HG03175 (cell line): ENCODE measurements around the gene C2orf80.
"Not testable (repeated sequence)": the region's sequence is repeated elsewhere in the genome, so short reads cannot be mapped to it uniquely, and the experiment has no call there.

Experiments
- ATAC-seq: cut with Tn5 transposase; IDR thresholded peaks from one replicate; pipeline ENCODE4 v1.9.1; 2021; ENCODE audit warnings: mild to moderate bottlenecking, moderate library complexity; ENCODE audit not compliant: unreplicated experiment

The C2orf80 gene

GRCh38 chr2:208179028-208179609, 10.7 kb downstream of the C2orf80 start:
- no peak for ATAC-seq

- ATAC-seq, result no peak
These were observed 14.0 kb downstream of the C2orf80 start for GRCh38 chr2:208175840-208176153.

DNA sequence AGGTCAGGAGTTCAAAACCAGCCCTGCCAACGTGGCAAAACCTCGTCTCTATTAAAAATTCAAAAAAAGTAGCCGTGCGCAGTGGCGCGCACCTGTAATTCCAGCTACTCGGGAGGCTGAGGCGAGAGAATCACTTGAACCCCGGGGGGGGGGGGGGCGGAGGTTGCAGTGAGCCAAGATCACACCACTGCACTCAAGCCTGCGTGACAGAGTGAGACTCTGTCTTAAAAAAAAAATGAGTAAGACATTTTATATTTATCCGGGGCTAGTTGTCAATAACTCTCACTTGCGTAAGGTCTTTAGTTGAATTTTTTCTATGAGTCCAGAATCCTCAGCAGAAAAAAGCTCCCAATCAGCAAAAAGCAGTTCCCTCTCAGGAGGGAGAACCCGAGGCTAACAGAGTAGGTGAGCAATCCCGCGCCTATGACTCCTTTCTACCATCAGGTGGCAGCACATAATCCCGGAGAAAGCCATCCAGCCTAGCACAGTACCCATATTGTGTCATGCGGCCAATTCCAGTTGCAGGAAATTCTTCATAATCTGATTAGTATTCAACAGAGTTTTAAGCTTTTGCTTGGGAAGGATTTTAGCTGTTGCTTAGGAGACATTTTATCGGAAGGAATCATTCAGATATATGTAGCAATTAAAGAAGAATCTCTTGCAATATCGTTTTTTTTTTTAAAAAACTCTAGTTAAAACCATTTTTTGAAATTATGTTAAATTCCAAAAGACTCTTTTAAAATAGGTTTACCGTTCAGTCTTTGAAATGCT, 14.6 kb downstream of the C2orf80 start:
- peak; percentile 98 for ATAC-seq

- ATAC-seq, result no peak
These were observed 15.7 kb downstream of the C2orf80 start for GRCh38 chr2:208174144-208174543.

DNA sequence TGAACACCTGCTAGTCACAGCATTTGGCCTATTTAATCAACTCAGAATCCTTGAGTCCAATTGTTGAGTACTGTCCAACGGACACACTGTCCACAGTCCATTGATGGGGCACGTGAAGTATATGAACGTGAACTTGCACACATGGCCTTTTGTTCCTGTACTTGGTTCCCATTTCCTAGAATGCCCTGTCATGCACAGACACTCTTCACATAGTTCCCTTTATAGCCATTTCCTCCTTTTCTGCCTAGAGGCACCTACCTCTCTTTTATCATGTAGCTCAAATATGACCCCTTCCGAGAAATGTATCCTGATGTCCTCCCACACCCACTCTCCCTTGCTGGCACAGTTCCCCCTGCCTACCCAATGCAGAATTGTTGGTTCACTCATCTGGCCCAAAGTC, 17.7 kb downstream of the C2orf80 start:
- ATAC-seq, result no peak

GRCh38 chr2:208164951-208165755, 24.7 kb downstream of the C2orf80 start:
- no peak for ATAC-seq

- no peak for ATAC-seq
These were observed 26.3 kb downstream of the C2orf80 start, which contains the start of gene CRYGA for GRCh38 chr2:208163489-208163888. TSS of gene CRYGA (minus strand) at chr2:208163589. CDS start at chr2:208163556, 33 bp downstream.

- no peak for ATAC-seq
These were observed 33.4 kb downstream of the C2orf80 start for GRCh38 chr2:208156439-208156838.

GRCh38 chr2:208153156-208153555, 36.7 kb downstream of the C2orf80 start:
- ATAC-seq, result no peak

- no peak for ATAC-seq
These were observed 38.9 kb downstream of the C2orf80 start for GRCh38 chr2:208150956-208151355.

GRCh38 chr2:208150094-208150493, 39.7 kb downstream of the C2orf80 start:
- ATAC-seq, result no peak

- ATAC-seq, result no peak
These were observed 41.0 kb downstream of the C2orf80 start for GRCh38 chr2:208148803-208149202.

DNA sequence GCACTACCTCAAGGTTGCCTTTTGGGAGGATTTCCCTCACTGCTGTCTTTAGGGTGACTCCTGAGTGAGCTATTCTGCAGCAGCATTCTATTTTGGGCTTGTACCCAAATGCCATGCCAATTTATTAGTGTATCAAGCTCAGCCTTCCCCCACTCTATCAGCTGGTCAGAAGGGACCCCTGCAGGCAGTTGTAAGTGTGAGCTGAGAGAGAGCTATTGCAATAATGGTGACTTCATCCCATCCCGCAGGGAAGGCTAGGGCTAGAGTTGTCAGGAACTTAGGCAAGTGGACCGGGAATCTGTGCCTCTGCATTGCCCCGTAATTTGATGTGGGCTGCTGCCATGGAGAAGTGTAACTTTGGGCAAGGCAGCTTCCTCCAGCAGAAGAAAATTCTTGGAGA, 42.1 kb downstream of the C2orf80 start:
- no peak for ATAC-seq

- ATAC-seq, result no peak
These were observed 42.8 kb downstream of the C2orf80 start for GRCh38 chr2:208147008-208147407.

DNA sequence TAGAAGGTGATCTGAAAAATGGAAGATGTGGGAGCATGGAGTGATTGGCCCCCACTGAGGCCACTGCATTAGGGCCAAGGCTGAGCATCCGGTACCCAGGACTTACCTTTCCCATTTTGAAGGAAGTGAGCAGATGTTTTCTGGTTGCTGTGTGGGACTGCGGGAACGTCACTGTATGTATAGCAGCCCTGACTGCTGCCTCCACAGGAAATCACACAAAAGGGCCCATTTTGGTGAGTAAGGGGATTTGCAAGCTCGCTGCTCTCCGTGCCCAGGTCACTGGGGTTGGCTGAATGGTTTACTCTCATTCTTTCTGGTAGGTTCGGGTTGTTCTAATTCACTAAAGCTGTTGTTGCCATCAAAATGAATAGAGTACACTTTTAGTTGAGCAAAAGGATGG, 43.8 kb downstream of the C2orf80 start, which contains the start of gene CRYGB:
CRYGB (minus strand) TSS at position 153 of the 400 bp plus-strand sequence; CDS start at position 115, 38 bp downstream.
- ATAC-seq, result no peak

DNA sequence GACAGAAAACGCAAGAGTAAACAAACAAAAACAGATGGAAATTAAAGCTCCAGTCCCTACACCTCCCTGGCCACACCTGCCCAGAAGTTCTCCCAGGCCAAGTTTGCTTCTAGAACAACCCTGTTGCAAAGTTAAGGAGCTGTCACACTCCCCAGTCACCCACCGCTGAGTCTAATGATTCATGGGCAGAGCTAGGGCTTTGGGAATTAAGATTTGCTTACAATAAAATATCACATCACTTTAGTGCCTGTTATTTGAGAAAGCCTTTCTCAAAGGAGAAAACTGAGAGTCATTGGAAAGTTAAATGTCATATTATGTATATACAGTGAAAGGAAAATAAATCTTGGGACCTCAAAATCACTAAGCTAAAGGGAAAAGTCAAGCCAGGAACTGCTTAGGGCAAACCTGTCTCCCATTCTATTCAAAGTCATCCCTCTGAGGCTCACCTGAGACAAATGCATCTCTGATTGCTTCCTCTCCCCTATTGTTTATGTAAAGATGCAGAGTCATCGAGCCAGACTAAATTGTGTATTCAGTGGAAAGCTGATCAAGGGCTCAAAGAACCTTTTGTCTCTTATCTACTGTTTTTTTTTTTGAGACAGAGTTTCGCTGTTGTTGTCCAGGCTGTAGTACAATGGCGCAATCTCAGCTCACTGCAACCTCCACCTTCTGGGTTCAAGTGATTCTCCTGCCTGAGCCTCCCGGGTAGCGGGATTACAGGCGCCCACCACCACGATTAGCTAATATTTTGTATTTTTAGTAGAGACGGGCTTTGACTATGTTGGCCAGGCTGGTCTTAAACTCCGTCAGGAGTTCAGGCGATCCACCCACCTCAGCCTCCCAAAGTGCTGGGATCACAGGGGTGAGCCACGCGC, 46.7 kb downstream of the C2orf80 start:
- no peak for ATAC-seq

DNA sequence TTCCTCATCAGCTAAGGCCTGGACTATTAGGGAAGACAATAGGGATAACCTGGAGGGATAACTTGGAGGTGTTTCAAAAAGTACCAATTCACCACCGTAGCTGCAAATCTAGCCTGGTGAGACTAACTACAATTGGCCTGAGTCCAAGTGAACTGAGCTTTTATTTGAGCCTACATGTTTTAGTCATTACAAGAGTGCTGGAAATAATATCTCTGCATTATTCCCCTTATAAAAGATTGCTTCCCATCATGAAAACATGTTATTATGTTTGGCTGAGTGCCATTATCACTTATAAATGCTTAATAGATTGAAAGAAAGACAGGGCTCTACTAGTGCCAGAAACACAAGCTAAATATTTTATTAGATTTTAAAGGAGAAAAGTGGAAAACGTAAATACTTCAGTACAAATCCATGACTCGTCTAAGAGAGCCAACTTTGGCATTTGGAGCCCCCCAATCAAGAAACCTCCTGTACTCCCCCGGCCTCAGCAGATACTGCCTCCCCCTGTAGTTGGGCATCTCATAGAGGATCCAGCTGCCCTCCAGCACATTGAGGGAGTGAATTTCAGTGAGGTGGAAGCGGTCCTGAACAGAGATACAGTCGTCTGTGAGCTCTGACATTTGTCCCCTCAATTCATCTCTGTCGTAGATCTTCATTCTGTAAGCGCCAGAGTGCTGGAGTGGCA, 47.4 kb downstream of the C2orf80 start:
- no peak for ATAC-seq

GRCh38 chr2:208139447-208139846, 50.4 kb downstream of the C2orf80 start:
- no peak for ATAC-seq

DNA sequence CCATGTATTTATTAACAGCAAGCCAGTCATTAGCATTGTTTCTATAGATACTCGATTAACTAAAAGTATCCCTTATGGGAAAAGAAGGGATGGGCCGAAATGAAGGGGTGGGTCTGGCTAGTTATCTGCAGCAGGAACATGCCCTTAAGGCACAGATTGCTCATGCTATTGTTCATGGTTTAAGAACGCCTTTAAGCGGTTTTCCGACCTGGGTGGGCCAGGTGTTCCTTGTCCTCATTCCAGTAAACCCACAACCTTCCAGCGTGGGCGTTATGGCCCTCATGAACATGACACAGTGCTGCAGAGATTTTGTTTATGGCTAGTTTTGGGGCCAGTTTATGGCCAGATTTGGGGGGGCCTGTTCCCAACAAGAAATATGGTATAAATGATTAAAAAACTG, 51.5 kb downstream of the C2orf80 start:
- not testable (repeated sequence) for ATAC-seq

DNA sequence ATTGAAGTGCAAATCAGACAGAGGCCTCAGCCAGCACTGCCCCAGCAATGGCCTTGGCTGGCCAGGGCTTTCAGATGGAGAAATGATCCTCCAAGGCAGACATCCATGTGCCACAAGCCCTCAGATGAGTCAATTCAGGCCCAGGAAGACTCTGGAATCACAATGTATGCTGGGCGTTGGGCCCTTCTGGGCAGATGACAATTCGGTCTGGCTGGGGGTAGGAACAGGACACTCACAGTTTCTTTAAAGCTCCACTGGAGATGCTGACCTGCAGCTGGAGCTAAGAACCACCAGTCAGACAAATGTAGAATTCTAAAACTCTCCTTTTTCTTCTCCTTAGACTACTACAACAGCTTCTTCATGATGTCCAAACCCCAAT, 53.1 kb downstream of the C2orf80 start:
- no peak for ATAC-seq
